ENCODE data around the gene RYR3.

The RYR3 gene

DNA sequence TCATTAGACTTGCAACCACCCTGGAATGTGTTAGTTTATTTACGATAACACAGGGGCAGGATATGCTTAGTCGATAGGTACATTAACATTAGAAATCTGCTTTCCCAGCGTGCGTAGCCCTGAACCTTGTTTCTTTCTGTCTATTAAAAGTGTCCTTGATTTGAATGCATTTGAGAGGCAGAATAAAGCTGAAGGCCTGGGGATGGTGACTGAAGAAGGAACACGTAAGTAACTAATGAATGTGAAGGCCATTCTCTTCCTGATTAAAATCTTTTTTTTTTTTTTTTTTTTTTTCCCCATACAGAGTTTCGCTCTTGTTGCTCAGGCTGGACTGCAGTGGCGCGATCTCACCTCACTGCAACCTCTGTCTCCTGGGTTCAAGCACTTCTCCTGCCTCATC, 514.7 kb downstream of the RYR3 start:
- POLR2A ChIA-PET: no interaction called here
- TF ChIP-seq, protein P1, sequence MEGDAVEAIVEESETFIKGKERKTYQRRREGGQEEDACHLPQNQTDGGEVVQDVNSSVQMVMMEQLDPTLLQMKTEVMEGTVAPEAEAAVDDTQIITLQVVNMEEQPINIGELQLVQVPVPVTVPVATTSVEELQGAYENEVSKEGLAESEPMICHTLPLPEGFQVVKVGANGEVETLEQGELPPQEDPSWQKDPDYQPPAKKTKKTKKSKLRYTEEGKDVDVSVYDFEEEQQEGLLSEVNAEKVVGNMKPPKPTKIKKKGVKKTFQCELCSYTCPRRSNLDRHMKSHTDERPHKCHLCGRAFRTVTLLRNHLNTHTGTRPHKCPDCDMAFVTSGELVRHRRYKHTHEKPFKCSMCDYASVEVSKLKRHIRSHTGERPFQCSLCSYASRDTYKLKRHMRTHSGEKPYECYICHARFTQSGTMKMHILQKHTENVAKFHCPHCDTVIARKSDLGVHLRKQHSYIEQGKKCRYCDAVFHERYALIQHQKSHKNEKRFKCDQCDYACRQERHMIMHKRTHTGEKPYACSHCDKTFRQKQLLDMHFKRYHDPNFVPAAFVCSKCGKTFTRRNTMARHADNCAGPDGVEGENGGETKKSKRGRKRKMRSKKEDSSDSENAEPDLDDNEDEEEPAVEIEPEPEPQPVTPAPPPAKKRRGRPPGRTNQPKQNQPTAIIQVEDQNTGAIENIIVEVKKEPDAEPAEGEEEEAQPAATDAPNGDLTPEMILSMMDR (IDR thresholded peaks at IDR 0.05; ENCODE audit: insufficient read depth, low read length, missing control alignments): no peak
- no peak overlapping the region for H3K4me3 ChIP-seq (ENCODE audit: low read depth, low read length)
- no peak for DNase-seq (ENCODE audit: low read depth, low spot score)
- CTCF ChIA-PET: no interaction called here

DNA sequence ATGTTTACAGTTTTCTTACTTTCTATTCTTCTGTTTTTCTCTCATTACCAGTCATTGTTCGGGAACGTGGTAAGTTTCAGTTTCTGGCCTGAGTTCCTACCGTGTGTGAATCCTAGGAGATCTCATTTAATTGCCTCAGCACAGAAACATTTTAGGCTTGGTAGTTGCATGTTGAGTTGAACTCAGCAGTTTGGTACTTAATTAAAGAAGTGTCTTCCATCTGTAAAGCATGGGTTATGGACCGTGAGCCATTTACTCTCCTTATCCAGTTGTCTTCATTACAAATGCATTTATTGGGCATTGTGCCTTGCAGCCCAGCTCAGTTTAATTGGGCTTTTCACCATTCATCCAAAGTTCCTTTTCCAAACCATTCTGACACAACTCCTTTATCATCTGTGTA, 515.4 kb downstream of the RYR3 start:
- TF ChIP-seq, protein P1 (IDR thresholded peaks at IDR 0.05; ENCODE audit: insufficient read depth, low read length, missing control alignments): no peak
- H3K4me3 ChIP-seq (ENCODE audit: low read depth, low read length): no peak overlapping the region
- ChIA-PET CTCF (no interaction called here), POLR2A (no interaction called here)
- no peak for DNase-seq (ENCODE audit: low read depth, low spot score)

DNA sequence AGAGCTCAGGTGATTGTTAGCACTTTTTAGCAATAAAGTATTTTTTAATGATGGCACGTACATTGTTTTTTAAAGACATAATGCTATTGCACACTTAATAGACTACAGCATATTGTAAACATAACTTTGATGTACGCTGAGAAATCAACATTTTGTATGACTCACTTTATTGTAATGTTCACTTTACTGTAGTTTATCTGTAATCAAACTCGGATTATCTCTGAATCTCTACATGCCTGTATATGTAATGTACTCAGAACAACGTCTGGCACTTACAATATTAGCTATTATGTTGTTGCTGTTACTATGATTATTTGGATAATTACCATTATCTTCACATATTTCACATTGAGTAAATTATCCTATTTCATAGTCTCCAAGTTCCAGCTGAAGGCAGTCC, 519.6 kb downstream of the RYR3 start:
- no peak overlapping the region for H3K4me3 ChIP-seq (ENCODE audit: low read depth, low read length)
- TF ChIP-seq, protein P1 (IDR thresholded peaks at IDR 0.05; ENCODE audit: insufficient read depth, low read length, missing control alignments): no peak
- CTCF ChIA-PET: no interaction called here
- DNase-seq (ENCODE audit: low read depth, low spot score): no peak
- POLR2A ChIA-PET: no interaction called here

DNA sequence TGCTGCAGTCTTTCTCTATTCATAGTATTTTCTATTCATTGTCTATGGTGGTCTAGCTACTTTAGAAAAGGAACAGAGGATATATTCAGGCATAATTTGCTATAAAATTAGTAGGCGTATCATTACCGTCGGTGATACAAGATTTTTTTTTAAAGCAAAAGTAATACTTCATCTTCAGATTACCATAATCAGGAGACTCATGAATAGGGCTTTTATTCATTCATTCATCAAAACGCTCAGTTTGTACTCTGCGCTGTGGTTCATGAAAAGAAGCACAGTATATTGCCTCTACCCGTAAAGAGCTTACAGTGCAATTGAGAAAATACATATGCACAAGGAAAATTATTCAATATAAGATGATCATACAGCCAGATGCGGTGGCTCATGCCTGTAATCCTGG, 520.9 kb downstream of the RYR3 start:
- ChIA-PET POLR2A (no interaction called here), CTCF (no interaction called here)
- DNase-seq (ENCODE audit: low read depth, low spot score): no peak
- no peak overlapping the region for H3K4me3 ChIP-seq (ENCODE audit: low read depth, low read length)
- TF ChIP-seq, protein P1 (IDR thresholded peaks at IDR 0.05; ENCODE audit: insufficient read depth, low read length, missing control alignments): no peak

DNA sequence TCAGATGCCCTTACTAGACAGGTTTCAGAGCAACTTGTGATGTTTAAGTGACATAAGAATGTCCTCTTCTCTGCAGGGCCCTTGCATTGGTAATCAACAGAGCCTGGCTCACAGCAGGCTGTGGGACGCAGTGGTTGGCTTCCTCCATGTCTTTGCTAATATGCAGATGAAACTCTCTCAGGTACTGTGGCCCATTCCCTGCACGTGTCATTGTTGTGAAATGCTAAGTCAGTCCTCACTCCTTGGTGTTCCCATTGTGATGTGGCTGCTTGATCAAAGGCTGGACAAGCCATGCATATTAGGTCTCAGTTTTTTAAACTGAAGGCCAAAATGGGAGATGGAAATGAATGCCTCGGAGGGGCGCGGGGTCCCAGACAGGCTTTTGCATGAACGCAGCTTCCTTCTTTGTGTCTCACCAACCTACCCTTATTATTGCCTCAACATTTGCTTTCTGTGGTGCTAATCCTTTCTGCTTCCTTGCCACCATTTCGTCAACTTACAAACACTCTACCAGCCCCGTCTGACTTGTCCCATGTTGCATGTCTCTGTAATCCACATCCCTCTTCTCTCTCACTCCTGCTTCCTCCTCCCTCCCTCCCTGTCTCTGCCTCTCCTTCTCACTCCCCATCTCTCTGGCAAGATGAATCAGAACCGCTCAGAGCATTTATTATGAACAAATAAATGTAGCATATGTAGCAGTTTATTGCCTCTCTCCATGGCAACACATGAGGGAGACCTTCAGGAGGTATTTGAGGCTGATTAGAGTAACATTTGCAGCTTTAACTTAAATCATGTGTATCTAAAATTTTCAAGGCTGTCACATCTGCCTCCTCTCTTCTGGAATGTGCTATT, 524.4 kb downstream of the RYR3 start:
- POLR2A ChIA-PET: interaction anchor here (0.6 kb wide), 1 partner anchor 29 kb away, joined by 3 read pairs; no protein-coding TSS in a partner anchor
- H3K4me3 ChIP-seq (ENCODE audit: low read depth, low read length): no peak overlapping the region
- no peak for DNase-seq (ENCODE audit: low read depth, low spot score)
- TF ChIP-seq, protein P1 (IDR thresholded peaks at IDR 0.05; ENCODE audit: insufficient read depth, low read length, missing control alignments): no peak
- CTCF ChIA-PET: no interaction called here

DNA sequence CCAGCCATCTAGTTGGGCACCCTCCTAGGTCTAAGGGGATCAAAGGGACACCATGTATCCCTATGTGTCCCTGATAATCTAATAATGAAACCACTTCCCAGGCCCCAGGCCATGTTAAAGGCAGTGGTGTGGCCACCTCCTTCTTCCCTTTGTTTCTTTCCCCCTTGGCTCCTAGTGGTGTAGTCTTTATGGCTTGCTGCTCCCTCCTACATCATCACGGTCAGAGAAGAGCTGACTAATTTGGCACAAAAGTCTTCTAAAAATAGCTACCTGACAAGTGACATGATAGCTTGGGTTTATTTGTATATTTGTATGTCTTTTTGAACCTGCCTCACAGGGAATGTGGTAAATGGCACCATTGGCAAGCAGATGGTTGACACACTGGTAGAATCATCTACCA, 526.5 kb downstream of the RYR3 start:
- ChIA-PET POLR2A (no interaction called here), CTCF (no interaction called here)
- no peak overlapping the region for H3K4me3 ChIP-seq (ENCODE audit: low read depth, low read length)
- TF ChIP-seq, protein P1 (IDR thresholded peaks at IDR 0.05; ENCODE audit: insufficient read depth, low read length, missing control alignments): no peak
- no peak for DNase-seq (ENCODE audit: low read depth, low spot score)
